GM19438 (cell line): ENCODE results near the gene KRT83.
"Not testable (repeated sequence)": the region's sequence is repeated elsewhere in the genome, so short reads cannot be mapped to it uniquely, and the experiment has no call there.

Experiments
- ATAC-seq: cut with Tn5 transposase; IDR thresholded peaks from one replicate; pipeline ENCODE4 v1.9.1; 2021; ENCODE audit warnings: low read depth; ENCODE audit not compliant: unreplicated experiment

The KRT83 gene

GRCh38 chr12:52334185-52334584, 13.0 kb upstream of the KRT83 start:
- ATAC-seq = no peak

DNA sequence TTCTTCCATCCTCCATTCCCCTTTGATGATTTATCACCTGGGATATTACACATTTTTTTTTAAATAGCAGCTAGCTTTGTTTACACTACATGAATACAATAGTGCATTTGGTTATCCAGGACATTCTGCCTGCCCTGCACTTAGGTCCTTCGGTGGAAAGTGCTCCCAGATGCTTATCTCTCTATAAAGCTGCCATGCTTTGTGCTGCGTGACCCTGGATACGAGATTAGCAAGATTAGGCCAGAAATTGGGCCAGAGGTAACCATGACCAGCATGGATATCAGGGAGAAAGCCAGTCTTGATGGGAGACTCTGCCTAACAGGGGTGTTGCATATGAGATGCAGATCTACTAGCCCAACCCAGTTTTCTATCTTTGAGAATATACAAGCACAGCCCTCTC, 12.1 kb upstream of the KRT83 start:
- no peak for ATAC-seq

DNA sequence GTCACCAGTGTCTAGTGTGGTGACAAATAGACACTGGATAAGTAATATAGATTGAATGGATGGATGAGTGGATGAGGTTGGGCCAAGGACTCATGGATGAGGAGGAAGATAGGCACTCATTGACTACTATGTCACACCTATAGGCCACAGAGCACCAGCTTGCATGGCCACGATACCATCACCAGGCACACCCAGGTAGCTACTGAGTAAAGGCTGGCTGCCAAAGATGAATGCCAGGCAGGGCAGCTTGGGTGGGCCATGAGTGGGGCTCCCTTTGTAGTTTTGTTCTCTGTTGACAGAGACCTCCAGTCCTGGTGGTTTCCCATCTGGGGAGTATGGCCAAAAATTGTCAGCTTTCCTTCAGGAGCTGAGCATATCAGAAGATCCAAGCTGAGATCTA, 11.2 kb upstream of the KRT83 start:
- no peak for ATAC-seq

- no peak for ATAC-seq
Measured at GRCh38 chr12:52331833-52332232, 10.6 kb upstream of the KRT83 start.

GRCh38 chr12:52331039-52331438, 9.8 kb upstream of the KRT83 start:
- no peak for ATAC-seq

DNA sequence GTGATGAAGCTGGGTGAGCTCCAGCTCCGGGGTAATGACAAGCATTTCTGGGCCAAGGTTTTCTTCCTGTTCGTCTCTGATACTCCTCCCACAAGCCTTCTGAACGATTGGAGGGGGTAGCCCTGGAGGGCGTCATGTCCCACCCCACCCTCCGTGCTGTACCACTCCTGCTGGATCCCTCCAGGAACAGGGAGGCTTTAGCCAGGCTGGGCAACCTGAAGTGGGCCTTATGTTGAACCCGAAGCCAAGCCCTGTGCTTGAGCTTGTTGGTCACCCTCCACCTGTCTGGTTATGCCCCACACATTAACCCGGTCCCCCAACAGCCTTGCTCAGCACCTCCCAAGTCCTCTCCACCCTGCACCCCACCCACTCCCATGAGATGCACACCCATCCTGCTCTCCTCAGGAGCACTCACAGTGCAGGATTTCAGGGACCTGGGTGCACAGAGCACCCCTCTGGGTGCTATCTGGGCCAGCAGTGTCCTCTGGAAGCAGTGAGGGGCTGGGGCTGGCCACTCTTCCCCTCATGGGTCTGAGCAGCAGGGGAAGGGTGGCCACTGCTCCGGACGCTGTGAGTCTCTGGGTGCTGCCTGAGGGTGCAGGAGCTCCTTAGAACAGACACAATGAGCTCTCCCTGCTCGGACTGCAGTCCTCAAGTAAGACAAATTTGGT, 6.8 kb upstream of the KRT83 start:
- ATAC-seq = no peak

- peak; percentile 79 for ATAC-seq
Measured at GRCh38 chr12:52327052-52327829, 6.0 kb upstream of the KRT83 start.

DNA sequence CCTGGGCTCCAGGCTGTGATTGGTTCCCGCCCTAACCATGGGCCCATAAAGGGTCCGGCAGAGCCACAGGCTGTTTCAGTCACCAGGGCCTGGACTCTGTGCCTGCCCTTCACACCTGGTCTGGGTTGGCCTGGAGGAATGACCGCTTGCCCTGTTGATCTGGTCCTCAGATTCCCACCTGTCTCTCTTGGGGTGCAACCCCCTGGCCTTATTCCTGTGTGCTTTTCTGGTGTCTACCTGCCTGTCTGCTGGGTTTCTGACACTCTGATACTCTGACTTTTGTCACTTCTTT, 2.9 kb upstream of the KRT83 start:
- no peak for ATAC-seq

DNA sequence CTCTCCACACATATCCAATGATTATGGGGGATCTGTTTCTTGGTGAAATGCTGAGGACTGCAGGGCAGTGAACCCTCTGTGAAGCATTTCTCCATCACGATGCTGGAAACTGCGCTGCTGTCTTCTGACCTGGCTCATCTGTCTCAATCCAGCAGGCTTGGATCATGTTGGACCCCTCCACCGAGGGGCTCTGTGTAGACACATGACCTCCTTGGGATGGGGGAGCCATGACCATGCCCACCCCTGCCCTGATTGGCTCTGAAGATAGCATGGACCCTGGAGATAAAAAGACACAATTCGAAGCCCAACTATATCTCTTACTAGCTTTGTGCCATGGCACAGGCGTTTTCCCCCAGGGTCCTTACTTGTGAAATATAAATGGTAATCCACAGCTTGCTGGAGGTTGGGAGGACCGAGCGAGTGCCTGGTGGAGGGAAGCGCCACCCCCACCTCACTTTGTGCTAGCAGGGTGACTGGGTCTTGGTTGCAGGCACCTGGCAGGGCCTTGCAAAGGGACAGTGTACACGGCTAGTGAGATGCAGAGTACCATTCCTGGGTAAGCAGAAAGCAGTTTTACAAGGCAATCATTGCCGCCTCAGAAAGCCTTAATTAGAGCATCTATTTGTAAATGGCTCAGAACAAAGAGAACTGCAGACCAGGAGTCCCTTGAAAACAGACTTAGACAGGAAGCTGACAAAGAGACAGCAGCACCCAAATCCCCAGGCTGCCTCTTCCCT, 2.4 kb upstream of the KRT83 start:
- no peak for ATAC-seq

DNA sequence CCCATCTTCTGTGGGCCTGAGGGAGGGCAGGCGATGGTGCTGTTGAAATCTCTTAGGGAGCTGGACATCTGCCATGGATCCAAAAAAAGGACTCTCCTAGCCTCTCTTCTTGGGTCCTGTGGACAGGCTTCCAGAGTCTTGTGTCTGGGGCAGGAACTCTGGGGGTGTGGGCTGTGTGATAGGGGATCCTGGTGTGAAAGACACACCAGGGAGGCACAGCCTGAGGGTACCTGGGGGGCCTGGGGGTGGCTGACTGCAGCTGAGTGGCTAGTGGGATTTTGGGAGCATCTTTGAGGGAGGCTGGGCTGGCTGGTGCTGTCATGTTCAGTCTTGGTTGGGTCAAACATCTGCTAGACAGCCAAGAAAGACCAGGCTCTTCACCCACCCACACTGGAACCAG, 1.8 kb upstream of the KRT83 start:
- no peak for ATAC-seq

DNA sequence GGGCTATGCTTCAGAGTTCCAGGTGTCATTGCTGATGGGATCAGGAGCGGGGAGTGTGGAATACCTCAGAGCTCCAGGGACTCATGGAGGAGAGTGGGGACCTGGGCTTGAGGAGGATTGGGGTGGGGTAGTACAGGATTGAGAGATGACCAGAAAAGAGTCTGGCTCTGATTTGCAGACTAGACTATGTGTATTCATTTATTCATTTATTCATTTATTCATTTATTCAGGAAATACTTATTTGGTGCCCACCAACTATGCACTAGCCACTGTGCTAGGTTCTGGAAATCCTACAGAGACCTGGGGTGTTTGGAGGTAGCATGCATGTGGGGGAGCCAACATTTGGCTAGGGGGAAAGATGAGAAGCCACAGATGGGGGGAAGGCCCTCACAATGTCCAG, 871 bp upstream of the KRT83 start:
- ATAC-seq = no peak

GRCh38 chr12:52321418-52321817, 220 bp upstream of the KRT83 start:
- no peak for ATAC-seq

- ATAC-seq = no peak
Measured at GRCh38 chr12:52319097-52319496, 2.1 kb downstream of the KRT83 start.

DNA sequence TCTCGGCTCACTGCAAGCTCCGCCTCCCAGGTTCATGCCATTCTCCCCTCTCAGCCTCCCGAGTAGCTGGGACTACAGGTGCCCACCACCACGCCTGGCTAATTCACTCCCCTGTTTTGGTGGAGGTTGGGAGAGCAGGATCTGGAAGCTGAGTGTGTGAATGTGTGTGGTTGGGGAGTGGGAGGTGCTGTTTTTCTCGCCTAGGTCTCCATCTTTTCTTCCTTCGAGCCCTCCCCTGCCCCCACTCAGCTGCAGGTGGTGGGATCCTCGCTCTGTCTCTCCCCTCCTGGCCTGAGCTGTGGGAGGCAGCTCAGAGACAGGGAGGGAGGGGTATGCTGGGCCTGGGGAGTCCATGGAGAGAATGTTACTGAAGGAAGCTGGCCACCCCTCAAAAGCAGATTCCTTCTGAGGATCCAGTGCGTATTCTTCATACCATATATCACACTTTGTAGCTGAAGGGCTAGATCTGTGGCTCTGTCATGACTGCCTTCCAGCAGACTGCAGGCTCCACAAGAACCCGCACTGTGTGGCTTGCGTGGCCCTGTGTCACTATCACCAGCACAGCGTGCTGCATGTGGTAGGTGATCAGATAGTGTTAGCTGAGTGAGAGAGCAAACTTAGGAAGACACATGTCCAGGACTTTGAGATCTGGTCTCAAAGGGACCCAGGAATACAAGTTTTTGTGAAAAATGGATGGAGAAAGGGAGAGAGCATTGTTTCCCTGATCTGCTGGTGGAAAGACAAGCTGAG, 2.8 kb downstream of the KRT83 start:
- ATAC-seq = no peak

DNA sequence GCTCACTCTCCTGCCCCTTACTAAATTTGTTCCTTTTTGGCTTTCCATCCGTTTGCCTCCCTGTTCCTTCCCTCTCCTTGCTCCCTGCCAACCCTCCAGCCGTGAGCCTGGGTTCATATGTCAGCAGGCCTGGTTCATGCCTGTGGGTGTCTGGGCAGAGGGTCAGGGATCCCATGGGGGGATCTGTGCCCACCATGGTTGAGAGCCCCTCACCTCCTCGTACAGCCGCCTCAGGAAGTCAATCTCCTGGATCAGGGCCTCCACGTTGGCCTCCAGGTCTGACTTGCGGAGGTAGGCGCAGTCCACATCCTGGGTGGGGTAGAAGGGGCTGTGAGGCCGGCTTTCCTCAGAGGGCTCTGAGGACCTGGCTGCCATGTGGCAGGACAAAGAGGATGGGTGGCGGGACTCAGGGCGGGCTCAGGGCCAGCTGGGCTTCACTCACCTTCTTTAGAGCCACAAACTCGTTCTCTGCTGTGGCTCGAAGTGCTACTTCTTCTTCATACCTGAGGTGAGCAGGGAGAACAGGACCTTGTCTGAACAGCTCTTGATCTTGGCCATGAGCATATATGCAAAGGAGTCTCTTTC, 3.6 kb downstream of the KRT83 start:
- ATAC-seq = no peak

- no peak for ATAC-seq
Measured at GRCh38 chr12:52316701-52317100, 4.5 kb downstream of the KRT83 start.

GRCh38 chr12:52316290-52316689, 4.9 kb downstream of the KRT83 start:
- ATAC-seq = no peak

- not testable (repeated sequence) for ATAC-seq
Measured at GRCh38 chr12:52315721-52316120, 5.5 kb downstream of the KRT83 start.

DNA sequence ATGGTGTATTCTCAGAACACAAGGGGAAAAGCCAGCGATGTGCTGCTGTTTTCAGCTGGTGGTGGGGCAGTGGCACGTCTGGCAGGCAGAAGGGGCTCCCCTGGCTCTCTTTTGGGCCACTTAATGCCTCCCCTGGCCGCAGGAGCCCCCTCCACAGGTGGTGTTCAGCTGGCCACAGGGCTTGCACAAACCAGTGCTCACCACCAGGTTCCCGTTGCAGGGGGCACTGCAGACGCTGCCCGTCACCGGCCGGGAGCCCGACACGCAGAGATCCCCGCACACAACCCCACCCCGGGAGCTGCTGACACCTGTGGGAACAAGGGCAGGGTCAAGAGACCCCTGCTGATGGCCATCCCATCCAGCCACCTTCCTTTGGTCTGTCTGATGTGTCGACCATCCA, 6.7 kb downstream of the KRT83 start:
- ATAC-seq = no peak

DNA sequence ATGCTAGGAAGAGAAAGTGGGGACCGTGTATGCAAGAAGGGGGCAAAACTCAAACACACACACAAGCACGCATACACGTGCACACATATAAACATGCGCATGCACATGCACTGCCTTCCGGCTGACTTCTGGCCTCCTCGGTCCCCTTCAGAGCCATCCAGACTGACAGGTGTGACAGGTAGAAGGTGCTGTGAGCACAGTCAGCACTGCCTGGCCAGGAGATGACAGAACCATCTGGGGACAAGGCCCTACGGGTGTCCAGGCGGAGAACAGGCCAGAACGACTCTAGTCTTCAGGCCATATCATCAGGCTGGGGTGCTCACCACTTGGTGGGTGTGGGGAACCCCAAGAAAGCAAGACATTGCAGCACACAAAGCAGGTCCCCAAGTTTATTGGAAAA, 7.3 kb downstream of the KRT83 start:
- ATAC-seq = no peak

GRCh38 chr12:52313461-52313860, 7.7 kb downstream of the KRT83 start:
- ATAC-seq = no peak
